K562 (cell line): Measurements from ENCODE around the gene DYRK1B. TPM values are rescaled to one million over a fixed set of nuclear protein-coding genes. Genes with fewer than 3 reads are reported as not detected.
A peak's percentile ranks its signal among the peaks of the same experiment; 100 is the strongest.

Experiments used
- ATAC-seq: fragments of 200-7000 bp; cut with Tn5 transposase; 3 replicates; pipeline ENCODE4 v1.9.1; 2020; ENCODE audit warnings: moderate library complexity
- BruUV-seq: library from RNA; stranded (reverse); fragments of 400-500 nt; replicated peaks from 2 replicates; lab custom pipeline; 2021; lab: Mats Ljungman, UMichigan
- CTCF ChIA-PET: fragments of 300-600 bp; formaldehyde crosslinking; extraction: SDS; loops from one replicate; lab custom pipeline; 2021; ENCODE audit warnings: low intra/inter-chr PET ratio; lab: Yijun Ruan, JAX
- POLR2A ChIA-PET: fragments of 300-600, 350-650 bp; sonication (Branson Sonifier 250); formaldehyde crosslinking; extraction: SDS; loops from one replicate; lab custom pipeline; 2021; ENCODE audit warnings: antibody characterized with exemption, inconsistent platforms; lab: Yijun Ruan, JAX
- DNase-seq, 4 experiments: peaks; one replicate each; pipeline versions ENCODE4 v3.0.0 to v3.0.0-alpha.2; 2011 to 2018; ENCODE audit warnings: low spot score in 3 of 4, mixed read lengths in 3 of 4; ENCODE audit errors: extremely low read depth in 1 of 4
- FAIRE-seq: peaks from 2 replicates; lab custom pipeline; 2011; peaks lifted over from hg19 to GRCh38; lab: Jason Lieb, UNC
- H2AFZ ChIP-seq: 2 replicates; pipeline ENCODE4 v1.6.0; 2011; ENCODE audit warnings: low read depth, low read length, control low read depth, inconsistent platforms
- H3K27ac ChIP-seq: fragments of 200-600 bp; 3 replicates; pipeline ENCODE4 v1.8.0; 2011; ENCODE audit warnings: low read depth, mild to moderate bottlenecking, control low read depth, inconsistent platforms, low read length, moderate library complexity, mixed read lengths; ENCODE audit errors: extremely low read depth
- H3K27me3 ChIP-seq, 2 experiments: fragments of 300-600 bp in 1 of 2; 2 replicates in 1 of 2; 3 replicates in 1 of 2; pipeline versions ENCODE4 v1.6.0 to v1.8.0; 2011; ENCODE audit warnings: inconsistent platforms in 2 of 2, low read length in 2 of 2, mild to moderate bottlenecking in 1 of 2, mixed read lengths in 1 of 2, moderate library complexity in 1 of 2; ENCODE audit not compliant: control insufficient read depth in 2 of 2, insufficient read depth in 2 of 2
- H3K36me3 ChIP-seq: fragments of 300-600 bp; 3 replicates; pipeline ENCODE4 v1.8.0; 2011; ENCODE audit warnings: mild to moderate bottlenecking, low read length, inconsistent platforms; ENCODE audit not compliant: control insufficient read depth, insufficient read depth
- H3K4me1 ChIP-seq, 2 experiments: fragments of 200-600 bp in 1 of 2; replicated peaks in 1 of 2; 2 replicates in 1 of 2; 3 replicates in 1 of 2; pipeline versions ENCODE4 v1.5.1 to v1.8.0; 2011; ENCODE audit warnings: inconsistent platforms in 2 of 2, low read length in 2 of 2, mild to moderate bottlenecking in 1 of 2, mixed read lengths in 1 of 2, moderate library complexity in 1 of 2; ENCODE audit not compliant: control insufficient read depth in 2 of 2, insufficient read depth in 2 of 2
- H3K4me2 ChIP-seq: 2 replicates; pipeline ENCODE4 v1.6.1; 2011; ENCODE audit warnings: low read length, control low read depth, inconsistent platforms, mixed read lengths; ENCODE audit not compliant: insufficient read depth
- H3K4me3 ChIP-seq: fragments of 200-600 bp; sonication (generic), shearing (Covaris generic); 2 replicates; pipeline ENCODE4 v1.5.1; 2016; ENCODE audit warnings: control low read depth, inconsistent platforms
- H3K79me2 ChIP-seq: fragments of 200-600 bp; 3 replicates; pipeline ENCODE4 v1.8.0; 2011; ENCODE audit warnings: low read length, inconsistent platforms; ENCODE audit not compliant: control insufficient read depth, insufficient read depth
- H3K9ac ChIP-seq, 2 experiments: 2 replicates each; pipeline versions ENCODE4 v1.6.0 to v1.6.1; 2011; ENCODE audit warnings: low read depth in 2 of 2, low read length in 2 of 2, control low read depth in 1 of 2, inconsistent platforms in 1 of 2, mild to moderate bottlenecking in 1 of 2, mixed read lengths in 1 of 2; ENCODE audit not compliant: insufficient read depth in 1 of 2
- H3K9me1 ChIP-seq: one replicate; pipeline ENCODE4 v1.6.0; 2011; ENCODE audit warnings: inconsistent platforms, mild to moderate bottlenecking, low read length, moderate library complexity; ENCODE audit not compliant: control insufficient read depth, insufficient read depth
- H3K9me3 ChIP-seq: replicated peaks from 2 replicates; pipeline ENCODE4 v1.5.1; 2011; ENCODE audit warnings: low read depth, low read length, inconsistent platforms; ENCODE audit not compliant: control insufficient read depth, insufficient read depth
- H4K20me1 ChIP-seq: replicated peaks from 2 replicates; pipeline ENCODE4 v1.6.1; 2011; ENCODE audit warnings: low read length, inconsistent platforms, mixed read lengths; ENCODE audit not compliant: control insufficient read depth, insufficient read depth
- CREM ChIP-seq: IDR thresholded peaks from 2 replicates; pipeline ENCODE4 v1.6.1; 2014; ENCODE audit warnings: antibody characterized with exemption, low read depth
- EGR1 ChIP-seq: fragments of 450-650 bp; conservative IDR thresholded peaks from 2 replicates; pipeline ENCODE4 v1.6.1; 2017; ENCODE audit warnings: mild to moderate bottlenecking
- HDAC1 ChIP-seq, 2 experiments: fragments of 450-650 bp; IDR thresholded peaks; 2 replicates each; pipeline ENCODE4 v1.6.1; 2016 to 2017; ENCODE audit warnings: inconsistent platforms in 1 of 2, mild to moderate bottlenecking in 1 of 2, moderate library complexity in 1 of 2
- NFATC3 ChIP-seq: fragments of 450-650 bp; IDR thresholded peaks from 2 replicates; pipeline ENCODE4 v1.6.1; 2017; ENCODE audit warnings: mild to moderate bottlenecking
- NRF1 ChIP-seq, 2 experiments: fragments of 450-650 bp; IDR thresholded peaks in 1 of 2; conservative IDR thresholded peaks in 1 of 2; 2 replicates each; pipeline ENCODE4 v1.6.1; 2014; ENCODE audit warnings: mild to moderate bottlenecking in 2 of 2
- POLR2A ChIP-seq: fragments of 450-650 bp; conservative IDR thresholded peaks from 2 replicates; pipeline ENCODE4 v1.6.1; 2016
- RB1 ChIP-seq: fragments of 450-650 bp; IDR thresholded peaks from 2 replicates; pipeline ENCODE4 v1.6.1; 2017; ENCODE audit warnings: low read depth, mild to moderate bottlenecking
- SIX5 ChIP-seq, 2 experiments: IDR thresholded peaks; 2 replicates each; pipeline ENCODE4 v1.6.1; 2011; ENCODE audit warnings: low read length in 2 of 2, borderline replicate concordance in 1 of 2, low read depth in 1 of 2, mild to moderate bottlenecking in 1 of 2, moderate library complexity in 1 of 2; ENCODE audit not compliant: insufficient read depth in 1 of 2
- SUPT5H ChIP-seq: fragments of 450-650 bp; IDR thresholded peaks from 2 replicates; pipeline ENCODE4 v1.6.1; 2016
- TAF1 ChIP-seq: IDR thresholded peaks from 2 replicates; pipeline ENCODE4 v1.6.1; 2011; ENCODE audit warnings: mild to moderate bottlenecking, low read length, moderate library complexity; ENCODE audit not compliant: insufficient read depth, control insufficient read depth, severe bottlenecking; ENCODE audit errors: extremely low read depth
- WGBS: fragments of 100-300 bp; shearing (Covaris generic); methylation state at CpG from one replicate; pipeline ENCODE4 v1.1.6; 2016; ENCODE audit warnings: low coverage, mixed read lengths; ENCODE audit not compliant: insufficient coverage; ENCODE audit errors: missing lambda C conversion rate; 5-methylcytosine and 5-hydroxymethylcytosine counted together
- in situ Hi-C: fragments of 300-500 bp; cut with MboI; formaldehyde crosslinking; loops from 4 replicates; pipeline ENCODE4 v1.15.0; 2018; ENCODE audit warnings: inconsistent platforms, mixed read lengths
- intact Hi-C: fragments of 100-400 bp; cut with micrococcal nuclease; formaldehyde crosslinking; loops from 2 replicates; pipeline ENCODE4 v1.14.2; 2022
- polyA plus RNA-seq, 8 experiments: library from polyadenylated mRNA; depleted of rRNA in 4 of 8; stranded (reverse) in 5 of 8; unstranded in 3 of 8; fragments of >200 nt; fragmentation: Nextera tagmentation in 2 of 8; fragmentation: Illumina TruSeq in 1 of 8; extraction: Ambion mirVana in 2 of 8; extraction: Trizol in 1 of 8; gene quantifications; 2 replicates each; pipeline versions ENCODE4 v1.2.1 to v1.2.3, GENCODE V29; 2011 to 2014; ENCODE audit warnings: inconsistent platforms in 1 of 8, missing spikeins in 1 of 8
- total RNA-seq, 7 experiments: library from RNA; depleted of rRNA in 6 of 7; stranded (reverse); fragments of >200 nt in 6 of 7; fragmentation: Illumina TruSeq in 2 of 7; extraction: Trizol in 2 of 7; gene quantifications; 2 replicates each; pipeline versions ENCODE4 v1.2.1 to v1.2.3, GENCODE V29; 2011 to 2021; ENCODE audit warnings: low replicate concordance in 1 of 7
- TF ChIP-seq, protein P1 (sequence below): sonication (generic); formaldehyde crosslinking; IDR thresholded peaks from 2 replicates; pipeline ENCODE4 v1.8.0; 2023; ENCODE audit warnings: mild to moderate bottlenecking, missing genetic modification reagents
- TF ChIP-seq, protein P2 (sequence below), 2 experiments: fragments of 450-650 bp in 1 of 2; sonication (generic) in 1 of 2; formaldehyde crosslinking in 1 of 2; IDR thresholded peaks in 1 of 2; conservative IDR thresholded peaks in 1 of 2; 2 replicates each; pipeline versions ENCODE4 v1.6.1 to v1.8.1; 2016 to 2023; ENCODE audit warnings: mild to moderate bottlenecking in 2 of 2, moderate library complexity in 2 of 2, inconsistent platforms in 1 of 2, missing genetic modification reagents in 1 of 2
- TF ChIP-seq, protein P3 (sequence below), 2 experiments: fragments of 200-800 bp in 1 of 2; sonication (Bioruptor generic) in 1 of 2; sonication (generic) in 1 of 2; formaldehyde crosslinking in 1 of 2; IDR thresholded peaks in 1 of 2; conservative IDR thresholded peaks in 1 of 2; 2 replicates each; pipeline versions ENCODE4 v1.5.0 to v1.6.1; 2016 to 2020; ENCODE audit warnings: missing compliant biosample characterization in 1 of 2, missing genetic modification characterization in 1 of 2, missing genetic modification reagents in 1 of 2

The DYRK1B gene
- total and polyA plus RNA-seq, 9 of the 15 experiments (the other 6 are each of a cell fraction or from before 2014, with no cell fraction given), result 0.91 to 5.2 (median 1.5) TPM; not detected in 2

DNA sequence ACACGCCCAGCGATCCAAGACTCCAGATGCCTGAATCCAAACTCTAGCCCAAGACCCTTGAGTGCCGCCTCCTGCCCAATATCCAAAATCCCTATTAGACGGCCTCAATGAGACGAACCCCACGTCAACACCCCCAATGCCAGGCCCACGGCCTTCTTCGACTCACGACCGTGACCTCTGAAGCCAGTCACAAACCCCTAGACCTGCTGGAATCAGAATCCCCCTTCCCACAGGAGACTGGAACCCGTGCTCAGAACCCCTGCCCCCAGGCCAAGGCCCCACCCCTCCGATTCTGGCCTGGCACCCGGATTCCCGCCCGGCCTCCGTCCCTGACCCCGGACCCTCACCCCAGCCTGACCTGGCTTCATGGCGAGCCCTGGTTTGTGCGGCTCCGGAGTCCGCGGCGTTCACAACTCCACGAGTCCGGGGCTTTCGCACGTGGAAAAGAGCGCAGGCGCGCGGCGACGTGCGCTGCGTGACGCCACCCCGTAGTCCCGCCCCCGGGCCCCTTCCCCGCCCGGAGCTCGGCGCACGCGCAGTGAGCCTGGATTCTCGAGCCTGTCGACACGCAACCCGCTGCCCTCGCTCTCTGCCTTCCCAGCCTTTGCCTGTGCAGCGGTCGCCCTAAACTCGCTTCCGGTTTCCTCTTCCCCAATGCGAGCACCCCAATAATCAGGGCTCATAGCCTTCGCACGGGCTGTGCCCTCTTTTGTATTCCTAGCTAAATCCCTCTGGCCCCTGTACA lies 12.1 kb upstream of the DYRK1B start, which contains the start of gene FBL:
TSS of gene FBL (minus strand) at position 447 of the 745 bp plus-strand sequence. CDS start at position 368, 79 bp downstream.
- intact Hi-C loops, result loop anchor here (2.0 kb wide), 1 partner anchor 79 kb away; no protein-coding TSS in a partner anchor
- Histone ChIP-seq H3K4me2 (peak within 1 kb of the TSS; percentile 96), H3K9ac (peak within 1 kb of the TSS; percentile 93 to 96), H3K27me3 (no peaks in the 10 kb centered on the region), H3K9me3 (no peaks in the 10 kb centered on the region), H3K4me3 (peak within 1 kb of the TSS; percentile 86), H4K20me1 (peaks cover 35% of the 10 kb centered on the region), H3K36me3 (peaks cover 23% of the 10 kb centered on the region; the same call in 2 of the 3 replicates), H3K79me2 (peaks cover 54% of the 10 kb centered on the region), H3K27ac (peak within 1 kb of the TSS; percentile 79), H2AFZ (peak within 1 kb of the TSS; percentile 84), H3K4me1 (peaks cover 21 to 42% of the 10 kb centered on the region in 2 experiments; a peak in 4 of 5 replicates), H3K9me1 (no peaks in the 10 kb centered on the region)
- FAIRE-seq (no peak), ATAC-seq (peak; percentile 88), DNase-seq (peak; percentile 96 to 99 (median 98))
- in situ Hi-C loops, result no loop called here
- ChIA-PET POLR2A (interaction anchor here (0.6 to 2.6 kb wide), 3 partner anchors 12 to 329 kb away, joined by 3 to 17 read pairs (median 3); partner anchors contain the start of gene DYRK1B), CTCF (no interaction called here)
- 1% methylated on average over 30 of the region's 57 CpGs for WGBS
- no TSS peak for BruUV-seq
- TF ChIP-seq CREM, result peak; percentile 84
- TF ChIP-seq, protein P1, sequence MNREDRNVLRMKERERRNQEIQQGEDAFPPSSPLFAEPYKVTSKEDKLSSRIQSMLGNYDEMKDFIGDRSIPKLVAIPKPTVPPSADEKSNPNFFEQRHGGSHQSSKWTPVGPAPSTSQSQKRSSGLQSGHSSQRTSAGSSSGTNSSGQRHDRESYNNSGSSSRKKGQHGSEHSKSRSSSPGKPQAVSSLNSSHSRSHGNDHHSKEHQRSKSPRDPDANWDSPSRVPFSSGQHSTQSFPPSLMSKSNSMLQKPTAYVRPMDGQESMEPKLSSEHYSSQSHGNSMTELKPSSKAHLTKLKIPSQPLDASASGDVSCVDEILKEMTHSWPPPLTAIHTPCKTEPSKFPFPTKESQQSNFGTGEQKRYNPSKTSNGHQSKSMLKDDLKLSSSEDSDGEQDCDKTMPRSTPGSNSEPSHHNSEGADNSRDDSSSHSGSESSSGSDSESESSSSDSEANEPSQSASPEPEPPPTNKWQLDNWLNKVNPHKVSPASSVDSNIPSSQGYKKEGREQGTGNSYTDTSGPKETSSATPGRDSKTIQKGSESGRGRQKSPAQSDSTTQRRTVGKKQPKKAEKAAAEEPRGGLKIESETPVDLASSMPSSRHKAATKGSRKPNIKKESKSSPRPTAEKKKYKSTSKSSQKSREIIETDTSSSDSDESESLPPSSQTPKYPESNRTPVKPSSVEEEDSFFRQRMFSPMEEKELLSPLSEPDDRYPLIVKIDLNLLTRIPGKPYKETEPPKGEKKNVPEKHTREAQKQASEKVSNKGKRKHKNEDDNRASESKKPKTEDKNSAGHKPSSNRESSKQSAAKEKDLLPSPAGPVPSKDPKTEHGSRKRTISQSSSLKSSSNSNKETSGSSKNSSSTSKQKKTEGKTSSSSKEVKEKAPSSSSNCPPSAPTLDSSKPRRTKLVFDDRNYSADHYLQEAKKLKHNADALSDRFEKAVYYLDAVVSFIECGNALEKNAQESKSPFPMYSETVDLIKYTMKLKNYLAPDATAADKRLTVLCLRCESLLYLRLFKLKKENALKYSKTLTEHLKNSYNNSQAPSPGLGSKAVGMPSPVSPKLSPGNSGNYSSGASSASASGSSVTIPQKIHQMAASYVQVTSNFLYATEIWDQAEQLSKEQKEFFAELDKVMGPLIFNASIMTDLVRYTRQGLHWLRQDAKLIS (CRISPR knock-in tag), result no peak
- peak; percentile 49 for TF ChIP-seq EGR1
- TF ChIP-seq RB1, result peak; percentile 59
- peak; percentile 83 for TF ChIP-seq SUPT5H
- no peak for TF ChIP-seq NFATC3
- TF ChIP-seq SIX5 (IDR thresholded peaks at IDR 0.05; ENCODE audit: borderline replicate concordance in 1 of 2, insufficient read depth in 1 of 2, low read depth in 1 of 2, low read length in 2 of 2), result no peak
- TF ChIP-seq HDAC1 (IDR thresholded peaks at IDR 0.05), result peak in 1 of 2 experiments; percentile 77; a peak in 2 of 4 replicates
- peak; percentile 87 for TF ChIP-seq POLR2A
- TF ChIP-seq NRF1 (conservative IDR thresholded peaks at IDR 0.05 in 1 of 2, IDR thresholded peaks at IDR 0.05 in 1 of 2), result peak; percentile 96 to 97
- TF ChIP-seq, protein P2, sequence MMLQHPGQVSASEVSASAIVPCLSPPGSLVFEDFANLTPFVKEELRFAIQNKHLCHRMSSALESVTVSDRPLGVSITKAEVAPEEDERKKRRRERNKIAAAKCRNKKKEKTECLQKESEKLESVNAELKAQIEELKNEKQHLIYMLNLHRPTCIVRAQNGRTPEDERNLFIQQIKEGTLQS (IDR thresholded peaks at IDR 0.05), result no peak
- TF ChIP-seq, protein P2 (CRISPR knock-in tag; conservative IDR thresholded peaks at IDR 0.05), result 0 out of 2 replicates have a peak, but pooled peaks have one; percentile 58
- TF ChIP-seq TAF1, result peak; percentile 72
- TF ChIP-seq, protein P3, sequence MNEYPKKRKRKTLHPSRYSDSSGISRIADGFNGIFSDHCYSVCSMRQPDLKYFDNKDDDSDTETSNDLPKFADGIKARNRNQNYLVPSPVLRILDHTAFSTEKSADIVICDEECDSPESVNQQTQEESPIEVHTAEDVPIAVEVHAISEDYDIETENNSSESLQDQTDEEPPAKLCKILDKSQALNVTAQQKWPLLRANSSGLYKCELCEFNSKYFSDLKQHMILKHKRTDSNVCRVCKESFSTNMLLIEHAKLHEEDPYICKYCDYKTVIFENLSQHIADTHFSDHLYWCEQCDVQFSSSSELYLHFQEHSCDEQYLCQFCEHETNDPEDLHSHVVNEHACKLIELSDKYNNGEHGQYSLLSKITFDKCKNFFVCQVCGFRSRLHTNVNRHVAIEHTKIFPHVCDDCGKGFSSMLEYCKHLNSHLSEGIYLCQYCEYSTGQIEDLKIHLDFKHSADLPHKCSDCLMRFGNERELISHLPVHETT (CRISPR knock-in tag; conservative IDR thresholded peaks at IDR 0.05 in 1 of 2, IDR thresholded peaks at IDR 0.05 in 1 of 2), result 0 out of 4 replicates have a peak, but pooled peaks of 1 of the 2 experiments have one; percentile 49
